GM23338 (cell line): ENCODE data around the gene IRX1. TPM values are rescaled to one million over a fixed set of nuclear protein-coding genes. Genes with fewer than 3 reads are reported as not detected.
A peak's percentile ranks its signal among the peaks of the same experiment; 100 is the strongest.

Source experiments
- ATAC-seq: fragments of 200-7000 bp; cut with Tn5 transposase; 3 replicates; pipeline ENCODE4 v1.9.1; 2020
- DNase-seq: peaks from one replicate; pipeline ENCODE4 v3.0.0-alpha.2; 2015; ENCODE audit warnings: low spot score
- H2AFZ ChIP-seq: fragments of 200-600 bp; sonication (generic); 2 replicates; pipeline ENCODE4 v1.8.0; 2016; ENCODE audit warnings: antibody characterized with exemption, mild to moderate bottlenecking, moderate library complexity
- H3F3A ChIP-seq: fragments of 200-600 bp; sonication (generic); replicated peaks from 2 replicates; pipeline ENCODE4 v1.8.0; 2017; ENCODE audit warnings: antibody characterized with exemption, mixed run types, low read depth
- H3K27ac ChIP-seq: fragments of 200-600 bp; sonication (generic); 2 replicates; pipeline ENCODE4 v1.6.1; 2016; ENCODE audit warnings: low read depth
- H3K27me3 ChIP-seq: fragments of 200-600 bp; sonication (generic); 2 replicates; pipeline ENCODE4 v1.8.0; 2016; ENCODE audit warnings: mild to moderate bottlenecking, mixed run types, moderate library complexity; ENCODE audit not compliant: insufficient read depth
- H3K36me3 ChIP-seq: fragments of 200-600 bp; sonication (generic); 2 replicates; pipeline ENCODE4 v1.8.0; 2016; ENCODE audit warnings: mild to moderate bottlenecking; ENCODE audit not compliant: insufficient read depth
- H3K4me1 ChIP-seq: fragments of 200-600 bp; sonication (generic); 2 replicates; pipeline ENCODE4 v1.8.0; 2016; ENCODE audit warnings: mild to moderate bottlenecking, moderate library complexity; ENCODE audit not compliant: insufficient read depth
- H3K4me2 ChIP-seq: fragments of 200-600 bp; sonication (generic); 2 replicates; pipeline ENCODE4 v1.7.1; 2017; ENCODE audit warnings: mixed run types
- H3K4me3 ChIP-seq: fragments of 200-600 bp; sonication (generic); 2 replicates; pipeline ENCODE4 v1.6.1; 2016; ENCODE audit warnings: mixed run types
- H3K79me2 ChIP-seq: fragments of 200-600 bp; sonication (generic); replicated peaks from 2 replicates; pipeline ENCODE4 v1.8.0; 2017; ENCODE audit warnings: mild to moderate bottlenecking; ENCODE audit not compliant: insufficient read depth
- H3K9me2 ChIP-seq: fragments of 200-600 bp; sonication (generic); 2 replicates; pipeline ENCODE4 v1.8.0; 2017; ENCODE audit not compliant: insufficient read depth
- H4K20me1 ChIP-seq: fragments of 200-600 bp; sonication (generic); replicated peaks from 2 replicates; pipeline ENCODE4 v1.8.0; 2017; ENCODE audit warnings: mild to moderate bottlenecking; ENCODE audit not compliant: insufficient read depth
- H3K27ac Mint-ChIP-seq: 2 replicates; pipeline ENCODE4 v1.8.0; 2020; ENCODE audit warnings: inconsistent platforms, mild to moderate bottlenecking, moderate library complexity, mixed read lengths
- H3K27me3 Mint-ChIP-seq: 3 replicates; pipeline ENCODE4 v1.8.0; 2022; ENCODE audit warnings: low read depth, mild to moderate bottlenecking, moderate library complexity, mixed read lengths, inconsistent platforms; ENCODE audit not compliant: insufficient read depth, poor library complexity
- H3K36me3 Mint-ChIP-seq: 3 replicates; pipeline ENCODE4 v1.8.0; 2021; ENCODE audit warnings: low read depth, mild to moderate bottlenecking, inconsistent platforms, moderate library complexity, mixed read lengths
- H3K4me1 Mint-ChIP-seq: 3 replicates; pipeline ENCODE4 v1.8.0; 2020; ENCODE audit warnings: mild to moderate bottlenecking, inconsistent platforms, mixed read lengths
- H3K4me3 Mint-ChIP-seq: 3 replicates; pipeline ENCODE4 v1.8.0; 2021; ENCODE audit warnings: moderate library complexity, mild to moderate bottlenecking, inconsistent platforms, mixed read lengths
- H3K9me3 Mint-ChIP-seq: 3 replicates; pipeline ENCODE4 v1.8.0; 2020; ENCODE audit warnings: moderate library complexity, mild to moderate bottlenecking, inconsistent platforms, mixed read lengths
- CTCF ChIP-seq, 2 experiments: fragments of 200-600 bp in 1 of 2; sonication (generic) in 1 of 2; conservative IDR thresholded peaks; 2 replicates each; pipeline versions ENCODE4 v1.5.1 to v1.6.1; 2016 to 2017; ENCODE audit warnings: antibody characterized with exemption in 2 of 2, low read depth in 2 of 2, mild to moderate bottlenecking in 2 of 2, moderate library complexity in 1 of 2
- EZH2 ChIP-seq: fragments of 200-600 bp; sonication (generic); IDR thresholded peaks from one replicate; pipeline ENCODE4 v1.8.0; 2017; ENCODE audit warnings: antibody characterized with exemption, mild to moderate bottlenecking, low read depth; ENCODE audit not compliant: unreplicated experiment
- EZH2phosphoT487 ChIP-seq: fragments of 200-600 bp; sonication (generic); IDR thresholded peaks from one replicate; pipeline ENCODE4 v1.8.1; 2018; ENCODE audit warnings: antibody characterized with exemption; ENCODE audit not compliant: unreplicated experiment
- JUNB ChIP-seq: IDR thresholded peaks from one replicate; pipeline ENCODE4 v1.6.1; 2016; ENCODE audit warnings: antibody characterized with exemption; ENCODE audit not compliant: unreplicated experiment
- NANOG ChIP-seq: IDR thresholded peaks from 2 replicates; pipeline ENCODE4 v1.6.1; 2016; ENCODE audit warnings: antibody characterized with exemption, borderline replicate concordance
- ZNF331 ChIP-seq: fragments of 250-450 bp; sonication (Bioruptor Pico); IDR thresholded peaks from 2 replicates; pipeline ENCODE4 v1.5.0; 2020; ENCODE audit warnings: low read depth, mild to moderate bottlenecking, moderate library complexity
- polyA plus RNA-seq: library from polyadenylated mRNA; unstranded; fragments of >200 nt; fragmentation: Nextera tagmentation; extraction: Ambion mirVana; gene quantifications from 2 replicates; pipeline ENCODE4 v1.2.1, GENCODE V29; 2016
- total RNA-seq: library from RNA; depleted of rRNA; stranded (reverse); fragments of >200 nt; shearing (Covaris generic); gene quantifications from 2 replicates; pipeline ENCODE4 v1.2.3, GENCODE V29; 2014
- TF ChIP-seq, protein P1 (sequence below): IDR thresholded peaks from 2 replicates; pipeline ENCODE4 v1.6.1; 2016; ENCODE audit warnings: antibody characterized with exemption

The IRX1 gene
- total and polyA plus RNA-seq, 2 experiments from 2014 or later, result 0.11 to 1.8 TPM

DNA sequence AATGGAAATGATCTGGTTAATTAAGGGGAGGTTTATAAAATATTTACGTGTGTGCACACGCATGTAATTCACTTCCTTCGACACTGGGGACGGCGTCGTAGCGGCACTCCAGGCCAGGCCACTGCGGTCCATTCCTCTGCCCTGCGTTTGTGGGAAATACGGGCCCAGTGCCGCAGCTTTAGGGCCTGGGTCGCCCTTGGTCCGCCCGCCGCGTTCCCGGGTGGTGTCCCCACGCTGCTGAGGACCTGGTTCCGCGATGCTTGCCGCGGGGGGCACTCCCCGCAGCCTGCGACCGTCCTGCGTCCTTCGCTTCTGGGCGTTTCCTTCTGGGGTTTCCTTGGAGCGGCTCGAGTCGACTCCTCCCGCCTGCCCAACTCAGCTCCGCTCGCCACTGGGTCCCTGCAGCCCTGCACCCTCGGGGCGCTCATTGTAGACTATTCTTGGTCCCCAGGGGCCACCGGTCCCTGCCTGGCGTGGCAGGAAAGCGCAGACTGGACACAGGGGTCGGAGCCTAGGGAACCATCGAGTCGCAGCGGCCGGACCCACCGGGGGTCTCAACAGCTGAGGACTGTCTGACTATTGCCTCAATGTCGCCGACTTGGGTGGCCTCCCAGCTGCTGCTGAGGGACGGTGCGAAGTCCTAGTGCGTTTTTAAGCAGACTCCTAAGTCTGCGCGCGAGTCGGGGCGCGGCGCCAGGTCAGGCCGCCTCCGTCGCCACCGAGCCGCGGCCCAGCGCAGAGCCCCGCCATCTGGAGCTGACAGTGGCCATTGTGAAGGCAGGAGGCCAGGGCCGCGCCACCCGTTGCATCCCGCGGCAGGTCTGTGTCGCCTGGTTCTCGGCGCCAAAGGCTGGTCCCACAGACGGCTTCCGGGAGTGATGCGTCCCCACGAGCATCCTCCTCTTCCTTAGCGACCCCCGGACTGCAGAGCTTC lies 4.4 kb upstream of the IRX1 start:
- H3K27ac ChIP-seq, result no peak overlapping the region
- TF ChIP-seq, protein P1, sequence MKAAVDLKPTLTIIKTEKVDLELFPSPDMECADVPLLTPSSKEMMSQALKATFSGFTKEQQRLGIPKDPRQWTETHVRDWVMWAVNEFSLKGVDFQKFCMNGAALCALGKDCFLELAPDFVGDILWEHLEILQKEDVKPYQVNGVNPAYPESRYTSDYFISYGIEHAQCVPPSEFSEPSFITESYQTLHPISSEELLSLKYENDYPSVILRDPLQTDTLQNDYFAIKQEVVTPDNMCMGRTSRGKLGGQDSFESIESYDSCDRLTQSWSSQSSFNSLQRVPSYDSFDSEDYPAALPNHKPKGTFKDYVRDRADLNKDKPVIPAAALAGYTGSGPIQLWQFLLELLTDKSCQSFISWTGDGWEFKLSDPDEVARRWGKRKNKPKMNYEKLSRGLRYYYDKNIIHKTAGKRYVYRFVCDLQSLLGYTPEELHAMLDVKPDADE, result no peak
- TF ChIP-seq EZH2 (peak; percentile 76), NANOG (no peak), JUNB (no peak), EZH2phosphoT487 (peak; percentile 61), CTCF (conservative IDR thresholded peaks at IDR 0.05; ENCODE audit: low read depth in 2 of 2) (0 out of 4 replicates have a peak, but pooled peaks of 1 of the 2 experiments have one; percentile 9)
- ATAC-seq, result peak; percentile 6
- peak overlapping the region; percentile 77 for H3K4me2 ChIP-seq
- peaks cover 19% of the 10 kb centered on the region for H3K4me1 Mint-ChIP-seq
- H2AFZ ChIP-seq, result peak overlapping the region; percentile 84; the same call in 1 of the 2 replicates
- peaks cover 32% of the 10 kb centered on the region for H3K4me1 ChIP-seq
- peak overlapping the region; percentile 55 for H3K4me3 ChIP-seq
- H3K36me3 Mint-ChIP-seq, result no peaks in the 10 kb centered on the region
- no peaks in the 10 kb centered on the region; the same call in 1 of the 3 replicates for H3K9me3 Mint-ChIP-seq
- H3K27me3 ChIP-seq, result peaks cover 95% of the 10 kb centered on the region
- peak overlapping the region; percentile 64 for H3K4me3 Mint-ChIP-seq
- no peaks in the 10 kb centered on the region for H3K36me3 ChIP-seq
- H3F3A ChIP-seq, result no peaks in the 10 kb centered on the region
- H3K27ac Mint-ChIP-seq, result no peak overlapping the region
- peaks cover 18% of the 10 kb centered on the region; the same call in 1 of the 2 replicates for H4K20me1 ChIP-seq
- no peaks in the 10 kb centered on the region for H3K79me2 ChIP-seq
- DNase-seq, result peak; percentile 52
- peaks cover 80% of the 10 kb centered on the region for H3K27me3 Mint-ChIP-seq
- H3K9me2 ChIP-seq, result no peaks in the 10 kb centered on the region

GRCh38 chr5:3592298-3592697 lies 3.3 kb upstream of the IRX1 start:
- Histone ChIP-seq H3K79me2 (no peaks in the 10 kb centered on the region), H3K27me3 (peaks cover 95% of the 10 kb centered on the region), H3K4me1 (peaks cover 32% of the 10 kb centered on the region), H3K4me3 (peak overlapping the region; percentile 38; the same call in 1 of the 2 replicates), H3K36me3 (no peaks in the 10 kb centered on the region), H4K20me1 (peaks cover 18% of the 10 kb centered on the region; the same call in 1 of the 2 replicates), H3K27ac (no peak overlapping the region), H3K4me2 (peak overlapping the region; percentile 83; the same call in 1 of the 2 replicates), H3F3A (no peaks in the 10 kb centered on the region), H2AFZ (peak overlapping the region; percentile 63), H3K9me2 (no peaks in the 10 kb centered on the region)
- TF ChIP-seq CTCF (conservative IDR thresholded peaks at IDR 0.05; ENCODE audit: low read depth in 2 of 2), result peak; percentile 14 to 47; a peak in 3 of 4 replicates
- TF ChIP-seq ZNF331 (CRISPR knock-in tag), result no peak
- peak; percentile 72 for TF ChIP-seq EZH2
- TF ChIP-seq EZH2phosphoT487, result peak; percentile 49
- peaks cover 88% of the 10 kb centered on the region for H3K27me3 Mint-ChIP-seq
- no peaks in the 10 kb centered on the region; the same call in 1 of the 3 replicates for H3K9me3 Mint-ChIP-seq
- H3K36me3 Mint-ChIP-seq, result no peaks in the 10 kb centered on the region
- DNase-seq (peak; percentile 81), ATAC-seq (peak; percentile 5; the same call in 2 of the 3 replicates)
- no peak overlapping the region; the same call in 2 of the 3 replicates for H3K4me3 Mint-ChIP-seq
- H3K27ac Mint-ChIP-seq, result no peak overlapping the region
- peaks cover 24% of the 10 kb centered on the region for H3K4me1 Mint-ChIP-seq
